ENCODE data around the gene AMN1. TPM values are rescaled to one million over a fixed set of nuclear protein-coding genes. Genes with fewer than 3 reads are reported as not detected.
A peak's percentile ranks its signal among the peaks of the same experiment; 100 is the strongest.
"Not testable (repeated sequence)": the region's sequence is repeated elsewhere in the genome, so short reads cannot be mapped to it uniquely, and the experiment has no call there.

AMN1 gene
- 21.8 TPM for polyA plus RNA-seq (2013, experiment 1 of 2)
- 20.6 TPM for polyA plus RNA-seq (2013, experiment 2 of 2)

GRCh38 chr12:31728917-31729640, at the start of gene AMN1:
AMN1 (minus strand) TSS chr12:31729021; CDS start chr12:31729008, 13 bp downstream.
- peak within 1 kb of the TSS; percentile 58 for H3K4me3 ChIP-seq (ENCODE audit: extremely low read depth, insufficient read depth, low read length, poor library complexity, severe bottlenecking)
- H3K36me3 ChIP-seq (ENCODE audit: control insufficient read depth, insufficient read depth, low read length) = no peaks in the 10 kb centered on the region
- peaks cover 21% of the 10 kb centered on the region for H3K9me3 ChIP-seq (ENCODE audit: control insufficient read depth, low read length)
- 3% methylated on average over 53 of the region's 59 CpGs for WGBS, 2 experiments (ENCODE audit: insufficient coverage in 2 of 2)
- H3K4me1 ChIP-seq (ENCODE audit: control insufficient read depth, insufficient read depth, low read length, poor library complexity, severe bottlenecking) = peaks cover 9% of the 10 kb centered on the region
- peak within 1 kb of the TSS; percentile 84 for H3K27ac ChIP-seq (ENCODE audit: low read depth, low read length, severe bottlenecking)

- Histone ChIP-seq H3K4me3 (ENCODE audit: extremely low read depth, insufficient read depth, low read length, poor library complexity, severe bottlenecking) (no peak overlapping the region), H3K9me3 (ENCODE audit: control insufficient read depth, low read length) (no peaks in the 10 kb centered on the region), H3K36me3 (ENCODE audit: control insufficient read depth, insufficient read depth, low read length) (no peaks in the 10 kb centered on the region), H3K4me1 (ENCODE audit: control insufficient read depth, insufficient read depth, low read length, poor library complexity, severe bottlenecking) (peaks cover 2% of the 10 kb centered on the region), H3K27ac (ENCODE audit: low read depth, low read length, severe bottlenecking) (peak overlapping the region; percentile 26)
- 88 to 100% methylated on average over 1 of the region's 2 CpGs for WGBS, 2 experiments (ENCODE audit: insufficient coverage in 2 of 2)
These were observed 45.0 kb upstream of the AMN1 start for GRCh38 chr12:31773867-31774266.

GRCh38 chr12:31773223-31773750, 44.5 kb upstream of the AMN1 start:
- WGBS, 2 experiments (ENCODE audit: insufficient coverage in 2 of 2) = 65 to 100% methylated on average over 1 to 2 of the region's 2 CpGs
- peaks cover 2% of the 10 kb centered on the region for H3K4me1 ChIP-seq (ENCODE audit: control insufficient read depth, insufficient read depth, low read length, poor library complexity, severe bottlenecking)
- no peak overlapping the region for H3K4me3 ChIP-seq (ENCODE audit: extremely low read depth, insufficient read depth, low read length, poor library complexity, severe bottlenecking)
- H3K9me3 ChIP-seq (ENCODE audit: control insufficient read depth, low read length) = no peaks in the 10 kb centered on the region
- peak overlapping the region; percentile 26 for H3K27ac ChIP-seq (ENCODE audit: low read depth, low read length, severe bottlenecking)
- H3K36me3 ChIP-seq (ENCODE audit: control insufficient read depth, insufficient read depth, low read length) = no peaks in the 10 kb centered on the region

- no peak overlapping the region for H3K4me3 ChIP-seq (ENCODE audit: extremely low read depth, insufficient read depth, low read length, poor library complexity, severe bottlenecking)
- no peaks in the 10 kb centered on the region for H3K9me3 ChIP-seq (ENCODE audit: control insufficient read depth, low read length)
- H3K36me3 ChIP-seq (ENCODE audit: control insufficient read depth, insufficient read depth, low read length) = no peaks in the 10 kb centered on the region
- H3K27ac ChIP-seq (ENCODE audit: low read depth, low read length, severe bottlenecking) = peak overlapping the region; percentile 26
- WGBS, 2 experiments (ENCODE audit: insufficient coverage in 2 of 2) = 76 to 89% methylated on average over 4 to 5 of the region's 5 CpGs
- H3K4me1 ChIP-seq (ENCODE audit: control insufficient read depth, insufficient read depth, low read length, poor library complexity, severe bottlenecking) = peaks cover 2% of the 10 kb centered on the region
These were observed 43.9 kb upstream of the AMN1 start for GRCh38 chr12:31772685-31773222.

- H3K27ac ChIP-seq (ENCODE audit: low read depth, low read length, severe bottlenecking) = no peak overlapping the region
- no peaks in the 10 kb centered on the region for H3K9me3 ChIP-seq (ENCODE audit: control insufficient read depth, low read length)
- WGBS, 2 experiments (ENCODE audit: insufficient coverage in 2 of 2) = 97 to 98% methylated on average over 3 of the region's 4 CpGs
- H3K36me3 ChIP-seq (ENCODE audit: control insufficient read depth, insufficient read depth, low read length) = no peaks in the 10 kb centered on the region
- peaks cover 2% of the 10 kb centered on the region for H3K4me1 ChIP-seq (ENCODE audit: control insufficient read depth, insufficient read depth, low read length, poor library complexity, severe bottlenecking)
- no peak overlapping the region for H3K4me3 ChIP-seq (ENCODE audit: extremely low read depth, insufficient read depth, low read length, poor library complexity, severe bottlenecking)
These were observed 43.4 kb upstream of the AMN1 start for GRCh38 chr12:31772186-31772585.

- WGBS, 2 experiments (ENCODE audit: insufficient coverage in 2 of 2) = no CpG with 5 or more reads among the region's 2 CpGs
- Histone ChIP-seq H3K9me3 (ENCODE audit: control insufficient read depth, low read length) (peaks cover 6% of the 10 kb centered on the region), H3K27ac (ENCODE audit: low read depth, low read length, severe bottlenecking) (no peak overlapping the region), H3K4me3 (ENCODE audit: extremely low read depth, insufficient read depth, low read length, poor library complexity, severe bottlenecking) (no peak overlapping the region), H3K4me1 (ENCODE audit: control insufficient read depth, insufficient read depth, low read length, poor library complexity, severe bottlenecking) (no peaks in the 10 kb centered on the region), H3K36me3 (ENCODE audit: control insufficient read depth, insufficient read depth, low read length) (no peaks in the 10 kb centered on the region)
These were observed 39.2 kb upstream of the AMN1 start for GRCh38 chr12:31768046-31768445.

- Histone ChIP-seq H3K4me1 (ENCODE audit: control insufficient read depth, insufficient read depth, low read length, poor library complexity, severe bottlenecking) (no peaks in the 10 kb centered on the region), H3K4me3 (ENCODE audit: extremely low read depth, insufficient read depth, low read length, poor library complexity, severe bottlenecking) (no peak overlapping the region), H3K36me3 (ENCODE audit: control insufficient read depth, insufficient read depth, low read length) (no peaks in the 10 kb centered on the region), H3K9me3 (ENCODE audit: control insufficient read depth, low read length) (peaks cover 6% of the 10 kb centered on the region), H3K27ac (ENCODE audit: low read depth, low read length, severe bottlenecking) (no peak overlapping the region)
- no CpG with 5 or more reads among the region's 1 CpG for WGBS, 2 experiments (ENCODE audit: insufficient coverage in 2 of 2)
These were observed 37.1 kb upstream of the AMN1 start for GRCh38 chr12:31765931-31766330.

- WGBS, 2 experiments (ENCODE audit: insufficient coverage in 2 of 2) = 81 to 100% methylated on average over 2 of the region's 4 CpGs
- H3K9me3 ChIP-seq (ENCODE audit: control insufficient read depth, low read length) = no peaks in the 10 kb centered on the region
- H3K27ac ChIP-seq (ENCODE audit: low read depth, low read length, severe bottlenecking) = no peak overlapping the region
- no peaks in the 10 kb centered on the region for H3K36me3 ChIP-seq (ENCODE audit: control insufficient read depth, insufficient read depth, low read length)
- H3K4me1 ChIP-seq (ENCODE audit: control insufficient read depth, insufficient read depth, low read length, poor library complexity, severe bottlenecking) = no peaks in the 10 kb centered on the region
- H3K4me3 ChIP-seq (ENCODE audit: extremely low read depth, insufficient read depth, low read length, poor library complexity, severe bottlenecking) = no peak overlapping the region
These were observed 31.0 kb upstream of the AMN1 start for GRCh38 chr12:31759632-31760459.

- not testable (repeated sequence) for H3K4me1 ChIP-seq (ENCODE audit: control insufficient read depth, insufficient read depth, low read length, poor library complexity, severe bottlenecking); H3K4me3 ChIP-seq (ENCODE audit: extremely low read depth, insufficient read depth, low read length, poor library complexity, severe bottlenecking); H3K36me3 ChIP-seq (ENCODE audit: control insufficient read depth, insufficient read depth, low read length); H3K27ac ChIP-seq (ENCODE audit: low read depth, low read length, severe bottlenecking); H3K9me3 ChIP-seq (ENCODE audit: control insufficient read depth, low read length)
- 93% methylated on average over 5 of the region's 5 CpGs for WGBS, 2 experiments (ENCODE audit: insufficient coverage in 2 of 2)
These were observed 29.5 kb upstream of the AMN1 start for GRCh38 chr12:31758297-31758696.

- Histone ChIP-seq H3K27ac (ENCODE audit: low read depth, low read length, severe bottlenecking) (no peak overlapping the region), H3K36me3 (ENCODE audit: control insufficient read depth, insufficient read depth, low read length) (no peaks in the 10 kb centered on the region), H3K4me3 (ENCODE audit: extremely low read depth, insufficient read depth, low read length, poor library complexity, severe bottlenecking) (no peak overlapping the region), H3K4me1 (ENCODE audit: control insufficient read depth, insufficient read depth, low read length, poor library complexity, severe bottlenecking) (no peaks in the 10 kb centered on the region), H3K9me3 (ENCODE audit: control insufficient read depth, low read length) (peaks cover under 1% of the 10 kb centered on the region)
- WGBS, 2 experiments (ENCODE audit: insufficient coverage in 2 of 2) = no CpG with 5 or more reads among the region's 1 CpG
These were observed 28.2 kb upstream of the AMN1 start for GRCh38 chr12:31756977-31757420.
